Measurements from ENCODE around the gene ASNS.
"Not testable (repeated sequence)": the region's sequence is repeated elsewhere in the genome, so short reads cannot be mapped to it uniquely, and the experiment has no call there.

ASNS gene

DNA sequence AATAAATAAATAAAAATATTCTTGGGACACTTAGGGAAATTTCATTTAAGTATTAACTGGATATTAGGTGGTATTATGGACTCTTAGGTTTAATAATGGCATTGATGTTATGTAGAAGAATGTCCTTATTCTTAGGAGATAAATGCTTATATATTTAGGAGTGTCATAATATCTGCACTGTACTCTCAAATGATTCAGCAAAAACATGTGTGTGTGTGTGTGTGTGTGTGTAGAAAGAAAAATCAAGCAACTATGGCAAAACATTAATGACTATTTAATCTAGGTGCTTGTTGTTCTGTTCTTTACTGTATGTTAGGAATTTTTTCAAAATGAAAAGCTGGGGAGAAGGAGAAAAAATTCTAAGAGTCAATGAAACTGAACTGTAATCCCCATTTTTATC lies 3.9 kb downstream of the ASNS start:
- no peak for TF ChIP-seq CTCF (conservative IDR thresholded peaks at IDR 0.05; ENCODE audit: low read depth, low read length)
- H3K4me3 ChIP-seq (ENCODE audit: low read depth, low read length) = no peak overlapping the region
- DNase-seq (ENCODE audit: low read depth) = no peak

- DNase-seq (ENCODE audit: low read depth) = no peak
- TF ChIP-seq CTCF (conservative IDR thresholded peaks at IDR 0.05; ENCODE audit: low read depth, low read length) = no peak
- H3K4me3 ChIP-seq (ENCODE audit: low read depth, low read length) = no peak overlapping the region
Observed at GRCh38 chr7:97865104-97865503, 7.1 kb downstream of the ASNS start.

DNA sequence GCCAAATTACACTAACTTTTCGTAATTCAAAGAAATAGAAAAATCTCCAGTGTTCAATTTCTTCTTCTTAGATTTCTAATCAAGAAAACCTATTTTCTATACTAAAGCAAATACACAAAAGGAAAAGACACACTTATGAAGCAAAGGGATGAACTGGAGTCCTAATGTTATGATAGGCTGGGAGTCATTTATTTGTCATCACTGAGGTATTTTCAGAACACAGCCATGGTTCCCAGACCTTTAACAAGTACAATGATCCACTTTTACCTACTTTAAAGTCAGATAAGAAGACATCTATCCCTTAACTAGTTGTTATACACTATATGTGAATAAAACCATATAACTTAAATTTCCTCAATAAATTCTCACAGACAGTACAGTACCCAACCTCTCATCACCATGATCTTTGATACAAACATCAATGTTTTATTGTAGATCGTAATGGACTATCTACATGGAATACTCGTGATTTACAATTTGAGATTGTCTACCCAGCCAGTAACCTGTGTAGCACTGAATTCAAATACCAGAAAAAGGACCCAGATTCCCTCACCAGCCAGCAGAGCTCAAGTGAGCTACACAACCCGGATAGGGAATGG lies 12.5 kb downstream of the ASNS start:
- peak; percentile 6 for DNase-seq (ENCODE audit: low read depth)
- no peak for TF ChIP-seq CTCF (conservative IDR thresholded peaks at IDR 0.05; ENCODE audit: low read depth, low read length)
- no peak overlapping the region for H3K4me3 ChIP-seq (ENCODE audit: low read depth, low read length)

GRCh38 chr7:97858221-97858620 lies 14.0 kb downstream of the ASNS start:
- no peak for DNase-seq (ENCODE audit: low read depth)
- no peak for TF ChIP-seq CTCF (conservative IDR thresholded peaks at IDR 0.05; ENCODE audit: low read depth, low read length)
- H3K4me3 ChIP-seq (ENCODE audit: low read depth, low read length) = no peak overlapping the region

DNA sequence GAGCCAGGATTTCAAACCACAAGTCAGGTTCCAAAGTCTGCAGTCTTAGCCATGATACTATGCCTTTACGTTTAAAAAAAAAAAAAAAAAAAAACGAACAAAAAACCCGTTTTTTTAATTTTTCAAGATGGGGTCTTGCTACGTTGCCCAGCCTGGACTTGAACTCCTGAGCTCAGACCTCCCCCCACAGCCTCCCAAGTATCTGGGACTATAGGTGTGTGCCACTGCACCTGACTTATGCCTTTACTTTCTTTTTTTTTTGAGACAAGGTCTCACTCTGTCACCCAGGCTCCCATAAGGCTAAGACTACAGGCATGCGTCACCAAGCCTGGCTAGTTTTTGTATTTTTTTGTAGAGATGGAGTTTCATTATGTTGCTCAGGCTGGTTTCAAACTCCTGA lies 14.7 kb downstream of the ASNS start:
- TF ChIP-seq CTCF (conservative IDR thresholded peaks at IDR 0.05; ENCODE audit: low read depth, low read length) = no peak
- H3K4me3 ChIP-seq (ENCODE audit: low read depth, low read length) = no peak overlapping the region
- DNase-seq (ENCODE audit: low read depth) = no peak

DNA sequence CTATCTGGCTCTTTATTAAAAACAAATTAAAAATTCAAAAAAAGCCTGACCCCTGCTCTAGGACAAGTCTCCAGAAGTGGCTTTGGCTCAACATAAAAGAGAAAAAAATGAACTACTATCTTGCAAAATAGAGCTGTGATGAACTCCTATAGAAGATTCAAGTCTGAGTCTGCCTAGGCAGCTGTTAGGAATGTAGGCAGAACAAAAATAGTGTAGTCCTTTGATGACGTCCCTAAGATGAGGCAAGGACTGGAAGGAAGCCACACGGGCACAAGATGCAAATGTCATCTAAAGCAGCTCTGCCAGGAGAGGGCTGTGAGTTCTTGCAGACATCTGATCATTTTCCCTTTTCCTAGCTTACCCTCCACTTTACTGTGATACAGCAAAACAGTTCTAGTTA lies 20.5 kb downstream of the ASNS start:
- H3K4me3 ChIP-seq (ENCODE audit: low read depth, low read length) = no peak overlapping the region
- TF ChIP-seq CTCF (conservative IDR thresholded peaks at IDR 0.05; ENCODE audit: low read depth, low read length) = no peak
- peak; percentile 6 for DNase-seq (ENCODE audit: low read depth)

- not testable (repeated sequence) for H3K4me3 ChIP-seq (ENCODE audit: low read depth, low read length); DNase-seq (ENCODE audit: low read depth)
Observed at GRCh38 chr7:97850262-97851031, 21.8 kb downstream of the ASNS start.

All from choroid plexus epithelial cell (primary cell).